ENCODE results near the gene TMEM51. TPM values are rescaled to one million over a fixed set of nuclear protein-coding genes. Genes with fewer than 3 reads are reported as not detected.

TMEM51 gene
- 2.1 and 3.1 TPM in 2 replicates for total RNA-seq (2014; rRNA removed; shearing (Covaris generic))

GRCh38 chr1:15153184-15153841 lies at the start of gene TMEM51:
TSS of gene TMEM51 (plus strand) at chr1:15153747. CDS start at chr1:15215088, 61,341 bp downstream.

GRCh38 chr1:15246960-15247614 lies 93.5 kb downstream of the TMEM51 start, which contains the start of gene FHAD1:
TSS of gene FHAD1 (plus strand) at chr1:15247223. CDS start at chr1:15251785, 4,562 bp downstream.

Other genes starting within 250 kb of the TMEM51 start
- 0.16 and 0.30 TPM in 2 replicates for gene FHAD1, start 93.5 kb downstream of the TMEM51 start, total RNA-seq (2014; rRNA removed; shearing (Covaris generic))